ENCODE measurements around the gene GNAL.

- TF ChIP-seq CTCF (IDR thresholded peaks at IDR 0.05), result no peak
- no peak for TF ChIP-seq POLR2A (IDR thresholded peaks at IDR 0.05)
- no peak for TF ChIP-seq POLR2AphosphoS5 (IDR thresholded peaks at IDR 0.05)
- no peak for TF ChIP-seq EP300 (IDR thresholded peaks at IDR 0.05)
Observed at GRCh38 chr18:11664286-11664685, 24.8 kb upstream of the GNAL start.
